GM12878 (cell line): ENCODE results near the gene FCER2. TPM values are rescaled to one million over a fixed set of nuclear protein-coding genes. Genes with fewer than 3 reads are reported as not detected.

Experiments
- ATAC-seq: fragments of 200-7000 bp; cut with Tn5 transposase; 3 replicates; pipeline ENCODE4 v1.9.1; 2020; ENCODE audit warnings: mild to moderate bottlenecking, moderate library complexity
- BruUV-seq: library from RNA; stranded (reverse); fragments of 400-500 nt; replicated peaks from 2 replicates; lab custom pipeline; 2021; lab: Mats Ljungman, UMichigan
- CTCF ChIA-PET: fragments of 300-600 bp; sonication (Branson Sonifier 250); formaldehyde crosslinking; extraction: SDS; loops from one replicate; lab custom pipeline; 2021; ENCODE audit warnings: inconsistent platforms; lab: Yijun Ruan, JAX
- POLR2A ChIA-PET: fragments of 350-600 bp; formaldehyde crosslinking; extraction: SDS; loops from one replicate; lab custom pipeline; 2021; ENCODE audit warnings: inconsistent platforms; lab: Charles Lee
- RAD21 ChIA-PET: fragments of 300-600 bp; sonication (Branson Sonifier 250); formaldehyde crosslinking; loops from one replicate; lab custom pipeline; 2023; ENCODE audit warnings: antibody characterized with exemption; ENCODE audit not compliant: unreplicated experiment; lab: Charles Lee
- SMC1A ChIA-PET: fragments of 300-600 bp; sonication (Branson Sonifier 250); formaldehyde crosslinking; loops from one replicate; lab custom pipeline; 2023; ENCODE audit not compliant: unreplicated experiment, uncharacterized antibody; lab: Charles Lee
- DNase-seq: peaks from one replicate; pipeline ENCODE4 v3.0.0-alpha.2; 2011; ENCODE audit warnings: low read depth, low spot score
- FAIRE-seq: peaks from 3 replicates; lab custom pipeline; 2011; peaks lifted over from hg19 to GRCh38; lab: Jason Lieb, UNC
- H2AFZ ChIP-seq: 2 replicates; pipeline ENCODE4 v1.6.0; 2011; ENCODE audit warnings: low read depth, low read length, control low read depth; ENCODE audit not compliant: control insufficient read depth
- H3K27ac ChIP-seq: 2 replicates; pipeline ENCODE4 v1.5.1; 2011; ENCODE audit warnings: control low read depth; ENCODE audit not compliant: control insufficient read depth, insufficient read depth
- H3K27me3 ChIP-seq, 2 experiments: replicated peaks in 1 of 2; 2 replicates each; pipeline versions ENCODE4 v1.6.0 to v1.6.1; 2011; ENCODE audit warnings: low read length in 1 of 2; ENCODE audit not compliant: control insufficient read depth in 2 of 2, insufficient read depth in 2 of 2
- H3K36me3 ChIP-seq, 2 experiments: 2 replicates each; pipeline ENCODE4 v1.5.1; 2011; ENCODE audit warnings: low read length in 1 of 2; ENCODE audit not compliant: control insufficient read depth in 2 of 2, insufficient read depth in 2 of 2
- H3K4me1 ChIP-seq: 2 replicates; pipeline ENCODE4 v1.6.1; 2011; ENCODE audit warnings: mild to moderate bottlenecking, low read length, moderate library complexity, mixed read lengths; ENCODE audit not compliant: control insufficient read depth, insufficient read depth
- H3K4me2 ChIP-seq: 2 replicates; pipeline ENCODE4 v1.6.0; 2011; ENCODE audit warnings: control low read depth; ENCODE audit not compliant: control insufficient read depth, insufficient read depth
- H3K4me3 ChIP-seq: fragments of 200-600 bp; sonication (generic); 2 replicates; pipeline ENCODE4 v1.5.1; 2016
- H3K79me2 ChIP-seq: 2 replicates; pipeline ENCODE4 v1.6.0; 2011; ENCODE audit warnings: low read length; ENCODE audit not compliant: control insufficient read depth, insufficient read depth
- H3K9ac ChIP-seq: 2 replicates; pipeline ENCODE4 v1.8.0; 2011; ENCODE audit warnings: low read length, control low read depth, mixed read lengths; ENCODE audit not compliant: control insufficient read depth, insufficient read depth
- H3K9me3 ChIP-seq: replicated peaks from 3 replicates; pipeline ENCODE4 v1.5.1; 2011; ENCODE audit warnings: mild to moderate bottlenecking, low read length; ENCODE audit not compliant: control insufficient read depth, insufficient read depth
- H4K20me1 ChIP-seq: 2 replicates; pipeline ENCODE4 v1.6.0; 2011; ENCODE audit not compliant: control insufficient read depth, insufficient read depth
- EZH2 ChIP-seq: IDR thresholded peaks from 2 replicates; pipeline ENCODE4 v1.6.1; 2012; ENCODE audit warnings: low read depth, mild to moderate bottlenecking, control low read depth, inconsistent platforms, low read length, borderline replicate concordance; ENCODE audit not compliant: control insufficient read depth
- HCFC1 ChIP-seq: fragments of 150-350 bp; IDR thresholded peaks from 2 replicates; pipeline ENCODE4 v1.6.1; 2014; ENCODE audit warnings: low read length
- HDAC2 ChIP-seq: fragments of 200-600 bp; sonication (generic); IDR thresholded peaks from 2 replicates; pipeline ENCODE4 v1.6.1; 2017
- NFYA ChIP-seq: IDR thresholded peaks from 2 replicates; pipeline ENCODE4 v1.6.1; 2011; ENCODE audit warnings: low read depth, mild to moderate bottlenecking, low read length, improper control_type of control experiment, borderline replicate concordance
- RAD21 ChIP-seq: IDR thresholded peaks from 2 replicates; pipeline ENCODE4 v1.6.1; 2011; ENCODE audit warnings: mild to moderate bottlenecking, low read depth, low read length, moderate library complexity; ENCODE audit not compliant: insufficient read depth
- REST ChIP-seq: IDR thresholded peaks from 2 replicates; pipeline ENCODE4 v1.6.1; 2012; ENCODE audit warnings: mild to moderate bottlenecking, low read depth, low read length
- SMAD5 ChIP-seq: IDR thresholded peaks from 2 replicates; pipeline ENCODE4 v1.6.1; 2016; ENCODE audit warnings: antibody characterized with exemption, low read depth
- SMARCA5 ChIP-seq: fragments of 450-650 bp; IDR thresholded peaks from 2 replicates; pipeline ENCODE4 v1.6.1; 2017; ENCODE audit warnings: mild to moderate bottlenecking
- SREBF2 ChIP-seq: IDR thresholded peaks from 2 replicates; pipeline ENCODE4 v1.6.1; 2012; ENCODE audit warnings: mild to moderate bottlenecking, low read length
- TCF12 ChIP-seq: IDR thresholded peaks from 2 replicates; pipeline ENCODE4 v1.6.1; 2011; ENCODE audit warnings: low read depth, mild to moderate bottlenecking, low read length
- ZBTB40 ChIP-seq: fragments of 450-650 bp; IDR thresholded peaks from 2 replicates; pipeline ENCODE4 v1.6.1; 2016; ENCODE audit warnings: mild to moderate bottlenecking, moderate library complexity, borderline replicate concordance
- ZNF622 ChIP-seq: fragments of 450-650 bp; IDR thresholded peaks from 2 replicates; pipeline ENCODE4 v1.6.1; 2017; ENCODE audit warnings: mild to moderate bottlenecking, inconsistent platforms
- WGBS: methylation state at CpG from one replicate; pipeline ENCODE4 v1.1.6; 2016; ENCODE audit warnings: low lambda C conversion rate; ENCODE audit not compliant: insufficient replicate concordance, insufficient coverage; ENCODE audit errors: missing lambda C conversion rate; 5-methylcytosine and 5-hydroxymethylcytosine counted together
- in situ Hi-C: fragments of 300-500 bp; cut with MboI; formaldehyde crosslinking; loops from 9 replicates; pipeline ENCODE4 v1.14.3; 2018; ENCODE audit warnings: mixed read lengths
- intact Hi-C: fragments of 100-400 bp; cut with micrococcal nuclease; formaldehyde crosslinking; loops from one replicate; pipeline ENCODE4 v1.14.2; 2022; ENCODE audit not compliant: unreplicated experiment
- polyA plus RNA-seq, 11 experiments: library from polyadenylated mRNA; depleted of rRNA in 4 of 11; unstranded in 6 of 11; stranded (reverse) in 5 of 11; fragments of >200 nt; fragmentation: Nextera tagmentation in 4 of 11; fragmentation: Illumina TruSeq in 1 of 11; extraction: Ambion mirVana in 4 of 11; extraction: Trizol in 1 of 11; gene quantifications; 1 replicate in 1 of 11; 2 replicates in 10 of 11; pipeline versions ENCODE4 v1.2.1 to v1.2.3, GENCODE V29; 2011 to 2016; ENCODE audit warnings: inconsistent platforms in 2 of 11, missing spikeins in 2 of 11, low read depth in 1 of 11
- total RNA-seq, 4 experiments: library from RNA; depleted of rRNA in 3 of 4; stranded (reverse); fragments of >200 nt in 3 of 4; fragmentation: Illumina TruSeq in 1 of 4; extraction: Trizol in 1 of 4; gene quantifications; 2 replicates each; pipeline versions ENCODE4 v1.2.1 to v1.2.3, GENCODE V29; 2013 to 2021
- TF ChIP-seq, protein P1 (sequence below): fragments of 450-650 bp; IDR thresholded peaks from 2 replicates; pipeline ENCODE4 v1.6.1; 2017; ENCODE audit warnings: antibody characterized with exemption, mild to moderate bottlenecking, moderate library complexity

Gene FCER2
- total and polyA plus RNA-seq, 10 of the 15 experiments (the other 5 are each of a cell fraction or from before 2014, with no cell fraction given): 44.0 to 424 (median 241) TPM

GRCh38 chr19:7697721-7698287 lies 4.1 kb downstream of the FCER2 start:
- peak overlapping the region; percentile 97 for H3K4me2 ChIP-seq
- ChIA-PET CTCF (interaction anchor here (0.6 to 5.0 kb wide), 5 partner anchors 8 to 102 kb away, joined by 3 to 32 read pairs (median 4); partner anchors contain the start of gene TRAPPC5), POLR2A (interaction anchor here (0.5 to 2.0 kb wide), 5 partner anchors 9 to 318 kb away, joined by 3 to 10 read pairs (median 3); partner anchors contain the start of gene TRAPPC5), RAD21 (interaction anchor here (0.9 to 2.9 kb wide), 9 partner anchors 8 to 515 kb away, joined by 3 to 19 read pairs (median 4); partner anchors contain the start of gene TRAPPC5), SMC1A (interaction anchor here (1.0 to 5.5 kb wide), 5 partner anchors 7 to 27 kb away, joined by 3 to 26 read pairs (median 4); partner anchors contain the start of gene TRAPPC5)
- peaks cover 3% of the 10 kb centered on the region; the same call in 1 of the 3 replicates for H3K9me3 ChIP-seq
- intact Hi-C loops: no loop called here
- peaks cover 7 to 21% of the 10 kb centered on the region in 2 experiments; a peak in 3 of 4 replicates for H3K36me3 ChIP-seq
- peak overlapping the region; percentile 88 for H3K9ac ChIP-seq
- H3K4me3 ChIP-seq: peak overlapping the region; percentile 100
- H3K27me3 ChIP-seq: no peaks in the 10 kb centered on the region
- H3K4me1 ChIP-seq: peaks cover 41% of the 10 kb centered on the region
- FAIRE-seq: no peak
- no peak for DNase-seq
- H3K27ac ChIP-seq: peak overlapping the region; percentile 94
- H4K20me1 ChIP-seq: no peaks in the 10 kb centered on the region
- no TSS peak for BruUV-seq
- H3K79me2 ChIP-seq: peaks cover 81% of the 10 kb centered on the region
- H2AFZ ChIP-seq: no peak overlapping the region
- no peak for ATAC-seq
- in situ Hi-C loops: no loop called here
- WGBS: 85% methylated on average over 10 of the region's 10 CpGs
- no peak for TF ChIP-seq NFYA
- TF ChIP-seq HCFC1: no peak
- no peak for TF ChIP-seq TCF12
- TF ChIP-seq ZBTB40: no peak
- TF ChIP-seq ZNF622: no peak
- TF ChIP-seq HDAC2: no peak
- TF ChIP-seq SMAD5: no peak
- TF ChIP-seq, protein P1, sequence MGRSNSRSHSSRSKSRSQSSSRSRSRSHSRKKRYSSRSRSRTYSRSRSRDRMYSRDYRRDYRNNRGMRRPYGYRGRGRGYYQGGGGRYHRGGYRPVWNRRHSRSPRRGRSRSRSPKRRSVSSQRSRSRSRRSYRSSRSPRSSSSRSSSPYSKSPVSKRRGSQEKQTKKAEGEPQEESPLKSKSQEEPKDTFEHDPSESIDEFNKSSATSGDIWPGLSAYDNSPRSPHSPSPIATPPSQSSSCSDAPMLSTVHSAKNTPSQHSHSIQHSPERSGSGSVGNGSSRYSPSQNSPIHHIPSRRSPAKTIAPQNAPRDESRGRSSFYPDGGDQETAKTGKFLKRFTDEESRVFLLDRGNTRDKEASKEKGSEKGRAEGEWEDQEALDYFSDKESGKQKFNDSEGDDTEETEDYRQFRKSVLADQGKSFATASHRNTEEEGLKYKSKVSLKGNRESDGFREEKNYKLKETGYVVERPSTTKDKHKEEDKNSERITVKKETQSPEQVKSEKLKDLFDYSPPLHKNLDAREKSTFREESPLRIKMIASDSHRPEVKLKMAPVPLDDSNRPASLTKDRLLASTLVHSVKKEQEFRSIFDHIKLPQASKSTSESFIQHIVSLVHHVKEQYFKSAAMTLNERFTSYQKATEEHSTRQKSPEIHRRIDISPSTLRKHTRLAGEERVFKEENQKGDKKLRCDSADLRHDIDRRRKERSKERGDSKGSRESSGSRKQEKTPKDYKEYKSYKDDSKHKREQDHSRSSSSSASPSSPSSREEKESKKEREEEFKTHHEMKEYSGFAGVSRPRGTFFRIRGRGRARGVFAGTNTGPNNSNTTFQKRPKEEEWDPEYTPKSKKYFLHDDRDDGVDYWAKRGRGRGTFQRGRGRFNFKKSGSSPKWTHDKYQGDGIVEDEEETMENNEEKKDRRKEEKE: no peak
- TF ChIP-seq EZH2: no peak
- TF ChIP-seq SREBF2: no peak
- TF ChIP-seq REST: no peak
- 0 out of 2 replicates have a peak, but pooled peaks have one; percentile 36 for TF ChIP-seq SMARCA5
- no peak for TF ChIP-seq RAD21
